HG03469 (cell line): ENCODE data around the gene CYB561A3.
A peak's percentile ranks its signal among the peaks of the same experiment; 100 is the strongest.

Experiments used
- ATAC-seq: cut with Tn5 transposase; IDR thresholded peaks from one replicate; pipeline ENCODE4 v1.9.1; 2021; ENCODE audit warnings: mild to moderate bottlenecking, moderate library complexity, moderate number of reproducible peaks; ENCODE audit not compliant: unreplicated experiment

Gene CYB561A3

DNA sequence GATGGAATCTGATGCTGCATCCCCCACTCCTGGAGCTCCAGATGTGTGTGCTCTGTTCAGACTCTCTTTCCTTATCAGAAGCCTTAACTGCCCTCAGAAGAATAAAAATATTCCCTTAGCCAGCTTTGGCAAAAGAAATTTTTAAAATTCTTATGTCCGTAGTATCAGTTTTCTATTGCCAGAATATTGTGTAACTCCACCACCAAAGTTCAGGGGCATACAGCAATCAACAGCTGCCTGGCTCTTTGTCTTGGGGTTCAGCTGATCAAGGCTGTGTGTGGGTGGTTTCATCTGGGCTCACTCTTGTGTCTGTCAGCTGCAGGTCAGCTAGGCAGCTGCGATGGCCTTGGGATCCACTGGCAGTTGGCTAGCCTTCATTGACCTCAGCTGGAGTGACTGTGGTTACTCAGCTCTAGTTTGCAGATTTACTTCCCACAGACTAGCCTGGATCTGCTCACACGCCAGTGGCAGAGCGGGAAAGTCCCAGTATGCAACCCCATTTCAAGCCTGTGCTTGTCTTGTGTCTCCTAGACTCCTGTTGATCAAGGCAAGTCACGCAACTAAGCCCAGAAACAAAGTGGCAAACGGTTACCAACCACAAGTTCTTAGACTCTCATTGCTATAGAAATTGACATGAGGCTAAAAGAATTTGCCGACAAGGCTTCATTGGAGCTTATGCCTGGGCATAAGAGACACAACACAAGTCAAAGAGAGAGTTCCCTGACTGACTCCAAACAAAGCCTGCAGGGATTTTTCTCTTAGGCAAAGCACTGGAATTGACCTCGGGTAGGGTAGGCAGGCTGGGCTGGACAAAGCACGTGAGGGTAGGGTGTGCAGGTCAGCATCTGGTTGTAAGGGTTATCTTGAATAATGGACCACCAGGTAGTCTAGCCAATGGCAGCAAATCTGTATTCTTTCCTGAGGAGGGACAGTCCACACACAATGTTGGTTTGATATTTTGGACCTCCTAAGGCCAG lies 8.0 kb upstream of the CYB561A3 start:
- no peak for ATAC-seq

DNA sequence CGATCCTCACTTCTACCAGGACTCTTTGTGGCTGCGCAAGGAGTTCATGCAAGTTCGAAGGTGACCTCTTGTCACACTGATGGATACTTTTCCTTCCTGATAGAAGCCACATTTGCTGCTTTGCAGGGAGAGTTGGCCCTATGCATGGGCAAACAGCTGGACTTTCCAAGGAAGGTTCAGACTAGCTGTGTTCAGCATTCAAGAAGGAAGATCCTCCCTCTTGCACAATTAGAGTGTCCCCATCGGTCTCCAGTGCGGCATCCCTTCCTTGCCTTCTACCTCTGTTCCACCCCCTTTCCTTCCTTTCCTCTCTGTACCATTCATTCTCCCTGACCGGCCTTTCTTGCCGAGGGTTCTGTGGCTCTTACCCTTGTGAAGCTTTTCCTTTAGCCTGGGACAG lies 7.0 kb upstream of the CYB561A3 start:
- no peak for ATAC-seq

DNA sequence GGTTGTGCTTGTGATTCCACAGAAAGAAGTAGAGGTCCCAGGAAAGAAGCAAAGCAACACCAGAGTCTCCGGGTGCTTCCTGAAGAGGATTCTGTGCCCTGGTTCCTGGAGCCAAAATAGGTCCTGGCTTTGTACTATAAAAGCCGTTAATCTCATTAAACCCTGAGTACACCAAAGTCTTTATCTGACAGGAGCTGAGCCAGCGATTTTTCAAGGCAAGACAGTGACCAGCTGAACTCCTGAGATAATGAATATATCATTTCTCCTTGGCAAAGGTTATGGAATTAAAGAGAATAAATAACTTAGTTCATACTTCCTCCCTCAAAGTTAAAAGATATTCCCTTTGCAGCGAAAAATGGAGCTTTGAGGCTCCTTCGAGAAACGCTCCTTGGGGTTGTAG lies 5.7 kb upstream of the CYB561A3 start:
- ATAC-seq: no peak

DNA sequence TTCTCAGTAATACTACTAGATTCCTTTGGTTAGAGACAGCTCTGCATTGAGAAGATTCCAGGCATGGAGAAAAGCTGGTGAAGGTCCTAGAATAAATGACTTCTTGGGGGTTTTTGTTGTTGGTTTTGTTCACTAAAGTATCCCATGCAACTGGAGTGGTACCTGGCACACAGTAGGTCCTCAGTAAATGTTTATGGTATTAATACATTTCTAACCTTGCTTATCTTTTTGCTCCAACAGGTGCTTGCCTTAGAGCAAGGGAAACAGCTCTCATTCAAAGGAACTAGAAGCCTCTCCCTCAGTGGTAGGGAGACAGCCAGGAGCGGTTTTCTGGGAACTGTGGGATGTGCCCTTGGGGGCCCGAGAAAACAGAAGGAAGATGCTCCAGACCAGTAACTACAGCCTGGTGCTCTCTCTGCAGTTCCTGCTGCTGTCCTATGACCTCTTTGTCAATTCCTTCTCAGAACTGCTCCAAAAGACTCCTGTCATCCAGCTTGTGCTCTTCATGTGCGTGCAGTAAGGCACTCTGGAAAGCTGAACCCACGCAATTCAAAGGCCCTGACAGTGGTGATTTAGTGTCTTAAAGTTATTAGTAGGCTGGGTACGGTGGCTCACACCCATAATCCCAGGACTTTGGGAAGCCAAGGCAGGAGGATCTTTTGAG lies 2.5 kb upstream of the CYB561A3 start:
- ATAC-seq: no peak

DNA sequence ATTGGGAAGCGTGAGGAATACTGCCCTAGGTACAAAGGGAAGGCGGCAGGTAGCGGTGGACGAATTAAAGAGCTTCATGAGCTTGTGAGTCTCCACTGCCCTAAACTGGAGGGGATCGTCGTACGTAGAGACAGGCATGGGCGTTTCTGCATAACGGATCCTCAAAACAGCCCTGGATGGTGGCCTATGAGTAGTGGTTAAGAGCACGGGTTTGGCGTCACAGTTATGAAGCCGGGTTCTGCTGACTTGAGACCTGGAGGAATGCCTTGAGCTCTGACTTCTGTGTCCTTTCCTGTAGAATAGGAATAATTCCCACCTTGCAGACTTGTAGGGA lies 827 bp upstream of the CYB561A3 start:
- ATAC-seq: no peak

DNA sequence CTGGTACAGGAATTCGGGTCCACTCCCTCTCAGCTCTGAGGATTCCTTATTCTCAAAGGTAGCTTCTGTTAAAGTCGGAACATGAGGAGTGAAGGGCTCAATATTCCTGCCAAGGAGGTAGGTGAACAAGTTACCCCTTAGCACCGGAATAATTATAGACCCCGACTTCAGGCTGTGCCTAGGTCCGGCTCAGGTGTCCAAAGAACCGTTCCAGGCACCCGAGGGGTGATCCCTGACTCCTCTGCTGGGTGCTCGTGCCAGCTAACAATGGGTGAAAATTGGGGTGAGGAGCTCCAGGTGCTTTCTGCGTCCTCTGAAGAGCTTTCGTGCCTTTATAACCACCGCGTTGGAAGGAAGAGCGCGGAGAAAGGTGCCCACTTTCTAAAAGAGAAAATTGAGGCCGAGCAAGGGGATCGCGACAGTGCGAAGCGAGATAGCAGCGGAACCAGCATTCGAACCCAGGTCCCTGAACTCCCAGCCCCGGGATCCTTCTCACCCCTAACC lies 393 bp downstream of the CYB561A3 start:
- no peak for ATAC-seq

DNA sequence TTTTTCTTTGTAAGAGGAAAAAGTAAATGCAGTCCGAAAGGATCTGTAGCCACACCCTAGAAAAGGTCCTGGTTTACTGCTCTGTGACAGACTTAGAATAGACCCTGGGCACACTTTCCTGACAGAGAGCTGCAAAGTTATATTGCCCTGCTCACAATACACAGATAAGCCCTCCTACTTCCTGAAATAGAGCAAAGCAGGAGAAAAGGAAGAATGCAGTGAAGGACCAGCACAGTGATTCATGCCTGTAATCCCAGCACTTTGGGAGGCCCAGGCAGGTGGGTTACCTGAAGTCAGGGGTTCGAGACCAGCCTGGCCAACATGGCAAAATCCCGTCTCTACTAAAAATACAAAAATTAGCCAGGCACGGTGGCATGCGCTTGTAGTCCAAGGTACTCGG lies 2.2 kb downstream of the CYB561A3 start:
- no peak for ATAC-seq

DNA sequence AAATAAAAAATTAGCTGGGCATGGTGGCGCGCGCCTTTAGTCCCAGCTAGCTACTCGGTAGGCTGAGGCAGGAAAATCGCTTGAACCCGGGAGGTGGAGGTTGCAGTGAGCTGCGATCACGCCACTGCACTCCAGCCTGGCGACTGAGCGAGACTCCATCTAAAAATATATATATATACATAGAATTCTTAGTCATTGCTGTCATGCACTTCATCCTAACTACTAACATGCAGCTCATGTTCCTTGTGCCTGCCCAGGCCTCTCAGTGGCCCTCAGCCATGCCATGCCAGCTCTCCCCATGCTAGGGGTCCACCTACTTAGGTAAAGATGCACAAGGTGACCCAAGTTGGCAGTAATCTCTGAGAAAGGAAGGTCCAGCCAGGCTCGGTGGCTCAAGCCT lies 3.1 kb downstream of the CYB561A3 start:
- ATAC-seq: no peak

DNA sequence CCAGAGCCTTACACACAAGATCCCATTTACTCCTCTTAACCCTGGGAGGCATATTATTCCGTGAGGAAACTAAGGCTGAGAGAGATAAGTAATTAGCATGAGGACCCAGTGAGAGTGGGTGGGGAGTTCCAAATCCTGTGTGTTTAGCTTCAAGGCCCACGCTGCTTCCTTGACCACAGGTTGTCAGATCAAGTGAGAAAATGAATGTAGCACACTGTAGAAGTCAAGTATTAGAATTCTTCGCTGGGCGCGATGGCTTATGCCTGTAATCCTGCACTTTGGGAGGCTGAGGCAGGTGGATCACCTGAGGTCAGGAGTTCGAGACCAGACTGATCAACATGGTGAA lies 3.8 kb downstream of the CYB561A3 start:
- no peak for ATAC-seq

DNA sequence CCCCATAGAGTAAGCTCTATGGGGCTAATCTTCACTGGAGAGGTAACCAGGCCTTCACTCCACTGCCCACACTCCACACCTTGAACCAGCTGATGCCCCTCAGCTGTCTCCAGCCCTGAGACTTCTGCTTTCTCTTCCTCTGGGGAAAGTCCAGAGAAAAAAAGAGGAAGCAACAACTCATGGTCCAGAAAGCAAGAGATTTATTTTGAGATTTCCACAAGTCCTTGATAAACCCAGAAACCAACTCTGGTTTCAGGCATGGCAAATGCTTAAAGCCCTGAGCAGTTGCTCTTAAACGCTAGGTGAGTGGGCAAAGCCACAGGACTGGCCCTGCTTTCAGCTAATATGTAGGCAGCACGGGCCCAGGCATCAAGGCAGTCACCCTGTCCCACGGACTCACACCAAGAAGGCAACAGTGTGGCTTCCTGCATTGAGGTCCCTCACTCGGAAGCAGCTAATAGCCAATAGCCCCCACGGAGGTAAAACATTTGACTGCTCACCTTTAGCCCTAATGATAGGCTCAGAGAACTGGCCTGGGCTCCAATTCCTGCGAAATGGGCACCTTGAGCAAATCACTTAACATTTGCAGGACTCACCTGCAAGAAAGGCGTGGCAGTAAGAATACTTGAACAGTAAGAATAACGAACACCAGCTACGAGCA lies 4.3 kb downstream of the CYB561A3 start:
- ATAC-seq: peak; percentile 45

DNA sequence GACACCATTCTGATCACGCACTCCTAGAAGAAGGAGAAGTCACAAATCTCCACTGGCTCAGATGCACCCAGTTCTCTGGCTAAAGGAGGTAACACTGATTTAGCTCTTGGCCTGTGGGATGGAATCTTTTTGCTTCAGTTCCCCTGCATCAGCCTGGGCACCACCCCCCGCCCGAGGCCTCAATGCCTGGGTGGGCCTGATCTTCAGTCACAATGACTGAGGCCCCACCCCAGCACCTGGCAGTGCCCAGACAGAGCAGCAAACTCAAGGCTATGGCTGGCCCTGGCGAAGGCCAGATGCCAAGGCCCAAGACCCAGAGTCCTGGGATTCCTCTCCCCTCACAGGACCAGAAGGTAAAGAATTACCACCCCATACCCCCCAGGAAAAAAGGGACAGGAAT lies 5.0 kb downstream of the CYB561A3 start:
- no peak for ATAC-seq

DNA sequence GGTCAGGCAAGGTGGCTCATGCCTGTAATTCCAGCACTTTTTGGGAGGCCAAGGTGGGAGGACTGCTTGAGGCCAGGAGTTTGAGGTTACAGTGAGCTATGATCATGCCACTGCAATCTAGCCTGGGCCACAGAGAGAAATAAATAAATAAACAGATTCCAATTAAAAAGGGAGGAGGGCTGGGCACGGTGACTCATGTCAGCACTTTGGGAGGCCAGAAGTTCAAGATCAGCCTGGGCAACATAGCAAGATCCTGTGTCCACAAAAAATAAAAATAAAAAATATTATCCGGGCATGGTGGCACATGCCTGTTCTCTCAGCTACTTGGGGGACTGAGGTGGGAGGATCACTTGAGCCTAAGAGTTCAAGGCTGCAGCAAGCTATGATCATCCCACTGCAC lies 7.5 kb downstream of the CYB561A3 start:
- ATAC-seq: no peak

DNA sequence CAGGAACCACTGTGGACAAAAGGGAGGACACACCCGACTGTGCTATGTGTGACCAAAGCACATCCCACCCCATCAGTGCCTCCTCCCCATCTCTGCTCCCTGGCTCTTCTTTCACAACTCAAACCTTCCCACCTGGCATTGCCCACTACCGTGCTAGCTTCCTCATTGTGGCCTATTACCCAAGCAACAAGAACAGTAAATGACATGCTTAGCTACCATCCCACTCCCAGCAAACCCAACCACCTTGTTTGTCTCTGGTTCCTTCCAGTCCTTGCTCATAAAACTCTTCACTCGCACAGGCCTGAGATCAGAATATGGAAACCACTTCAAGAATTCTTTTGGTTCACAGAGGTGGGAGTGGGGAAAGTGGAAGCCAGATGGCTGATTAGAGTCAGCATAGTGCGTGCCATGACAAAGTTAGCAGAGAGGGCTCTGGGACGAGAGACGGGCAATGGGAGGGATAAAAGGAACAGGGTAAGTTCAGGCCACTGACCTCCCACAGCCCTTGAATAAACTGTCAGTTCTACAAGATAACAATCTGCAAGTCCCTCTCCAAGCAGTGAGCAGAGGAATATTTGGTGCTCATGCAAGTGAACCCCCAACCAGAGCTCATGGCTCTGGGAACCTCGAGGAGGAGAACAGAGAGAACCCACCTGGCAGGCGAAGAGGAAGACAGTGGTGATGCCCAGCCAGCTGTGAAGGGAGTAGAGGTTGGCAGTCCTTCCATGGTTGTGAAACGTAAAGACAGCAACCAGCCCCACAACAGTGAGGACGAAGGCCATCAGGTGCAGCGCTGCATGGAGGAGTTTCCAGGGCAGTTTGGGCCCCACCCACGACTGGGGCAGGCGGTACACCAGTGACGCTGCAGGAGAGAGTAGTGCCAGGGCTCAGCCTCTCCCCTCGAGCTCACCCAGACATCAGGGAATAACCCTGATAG lies 8.3 kb downstream of the CYB561A3 start:
- ATAC-seq: no peak

DNA sequence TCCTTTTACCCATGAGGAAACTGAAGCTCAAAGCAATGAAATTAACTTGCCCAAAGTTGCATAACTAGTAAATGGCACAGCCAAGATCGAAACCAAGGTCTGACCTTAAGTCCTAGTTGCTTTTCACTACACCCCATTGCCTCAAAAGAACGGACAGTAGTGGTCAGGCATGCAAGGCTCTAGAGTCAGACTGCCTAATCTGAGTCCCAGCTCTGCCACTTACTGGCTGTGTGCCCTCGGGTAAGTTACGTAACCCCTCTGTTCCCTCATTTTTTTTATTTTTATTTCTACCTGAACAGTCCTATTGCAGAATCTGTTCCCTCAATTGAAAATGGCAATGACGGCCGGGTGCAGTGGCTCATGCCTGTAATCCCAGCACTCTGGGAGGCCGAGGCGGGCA lies 9.6 kb downstream of the CYB561A3 start:
- no peak for ATAC-seq

DNA sequence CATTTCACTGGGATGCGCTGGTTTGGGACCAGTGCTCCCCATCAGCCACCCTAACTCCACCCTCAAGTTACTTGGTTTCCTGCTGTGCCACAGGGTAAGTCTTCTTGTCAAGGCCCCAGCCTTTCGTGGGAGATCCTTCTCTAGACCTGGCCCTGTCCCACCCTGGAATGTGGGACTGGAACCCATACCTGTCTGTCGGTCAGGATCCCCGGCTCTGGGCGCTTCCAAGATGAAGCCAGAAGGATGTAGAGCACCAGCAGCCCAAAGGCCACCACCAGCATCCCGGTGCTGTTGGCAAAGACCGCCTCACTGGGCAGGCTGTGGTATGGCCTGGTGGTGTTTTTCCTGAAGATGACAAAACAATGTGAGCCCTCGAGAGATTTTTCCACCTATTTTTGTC lies 10.9 kb downstream of the CYB561A3 start:
- ATAC-seq: no peak

DNA sequence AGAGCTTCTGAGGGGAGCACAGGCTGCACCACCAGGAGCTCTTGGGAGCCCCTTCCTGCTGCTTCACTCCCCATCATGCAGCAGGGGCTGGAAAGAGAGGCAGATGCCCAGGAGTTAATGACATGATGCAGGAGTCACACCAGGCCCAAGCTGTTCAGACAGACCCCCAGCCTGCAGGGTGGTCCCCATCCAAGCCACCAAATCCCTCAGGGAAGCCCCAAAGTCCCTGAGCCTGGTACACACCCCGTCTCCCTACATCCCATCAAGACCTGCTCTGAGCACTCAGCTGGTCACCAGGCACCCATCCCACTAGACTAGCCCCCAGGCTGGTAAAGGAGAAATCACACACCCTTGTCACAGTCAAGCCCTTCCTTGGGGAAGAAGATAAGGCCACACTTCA lies 11.3 kb downstream of the CYB561A3 start:
- no peak for ATAC-seq

DNA sequence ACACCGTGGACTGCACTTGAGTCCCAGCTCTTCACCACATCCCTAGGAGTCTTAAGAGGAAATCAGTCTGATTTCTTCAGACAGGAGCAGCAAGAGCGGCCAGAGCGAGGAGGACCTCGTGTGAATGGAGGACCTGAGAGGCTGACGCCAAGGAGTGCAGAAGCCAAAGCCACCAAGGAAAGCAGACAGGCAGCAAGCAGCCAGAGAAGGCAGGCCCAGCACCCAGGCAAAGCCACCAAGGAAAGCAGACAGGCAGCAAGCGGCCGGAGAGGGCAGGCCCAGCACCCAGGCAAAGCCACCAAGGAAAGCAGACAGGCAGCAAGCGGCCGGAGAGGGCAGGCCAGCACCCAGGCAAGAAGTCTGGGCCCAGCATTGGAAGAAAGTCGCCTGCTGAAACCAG lies 11.8 kb downstream of the CYB561A3 start:
- no peak for ATAC-seq

DNA sequence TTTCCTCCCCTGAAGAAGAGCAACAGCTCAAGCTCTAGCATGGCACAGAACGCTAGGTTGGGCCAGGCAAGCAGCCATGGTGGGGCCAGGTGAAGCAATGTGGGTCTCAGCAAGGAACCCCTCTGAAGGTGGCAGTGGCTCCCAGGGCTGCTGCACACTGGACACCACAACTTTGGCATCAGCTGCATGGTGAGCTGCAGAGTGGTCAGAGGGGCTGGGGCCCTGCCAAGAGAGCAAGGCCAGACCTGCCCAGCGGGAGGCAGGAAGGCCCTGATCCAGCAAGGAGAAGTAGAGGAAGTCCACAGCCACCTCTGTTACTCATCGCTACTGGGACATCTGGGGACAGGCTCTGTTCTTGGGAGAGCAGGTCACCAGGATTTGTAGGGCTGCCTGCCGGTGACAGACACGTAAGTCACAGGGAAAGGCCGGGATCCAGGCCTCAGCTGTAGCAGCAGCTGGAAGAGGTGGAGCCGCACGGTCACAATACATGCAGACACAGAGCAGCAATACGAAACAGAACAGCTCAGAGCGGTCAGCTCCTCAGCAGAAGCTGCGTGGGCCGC lies 12.4 kb downstream of the CYB561A3 start:
- no peak for ATAC-seq

DNA sequence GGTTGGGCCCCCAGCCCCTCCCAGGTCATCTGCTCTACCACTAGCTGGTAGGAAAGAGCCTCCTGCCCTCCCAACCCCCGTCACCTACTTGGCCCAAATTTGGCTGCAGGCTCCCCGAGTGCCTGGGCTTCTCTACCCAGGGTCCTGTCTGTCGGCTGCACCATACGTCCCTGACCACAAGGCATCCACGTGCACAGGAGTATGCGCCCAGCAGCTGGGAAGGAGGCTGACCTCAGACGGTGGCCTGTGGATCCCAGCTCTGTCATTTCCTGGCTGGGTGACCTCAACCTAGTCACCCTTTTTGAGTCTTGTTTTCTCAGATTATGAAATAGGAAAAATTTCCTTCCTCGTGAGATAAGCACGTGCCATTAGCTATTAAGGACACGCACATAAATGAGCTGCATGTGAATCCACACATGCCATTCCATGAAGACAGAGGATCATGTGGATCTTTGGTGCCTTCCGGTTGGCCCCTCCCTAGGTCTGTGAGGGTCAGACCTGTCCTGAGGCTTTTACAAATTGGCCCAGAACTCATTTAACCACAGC lies 13.7 kb downstream of the CYB561A3 start:
- no peak for ATAC-seq
